CD4-positive, alpha-beta T cell treated with Interferon gamma for 1 hour (primary cell): ENCODE results near the gene UBE3C.
"Not testable (repeated sequence)": the region's sequence is repeated elsewhere in the genome, so short reads cannot be mapped to it uniquely, and the experiment has no call there.

Experiments used
- DNase-seq: peaks from one replicate; pipeline ENCODE4 v3.0.0-alpha.2; 2020

UBE3C gene

DNA sequence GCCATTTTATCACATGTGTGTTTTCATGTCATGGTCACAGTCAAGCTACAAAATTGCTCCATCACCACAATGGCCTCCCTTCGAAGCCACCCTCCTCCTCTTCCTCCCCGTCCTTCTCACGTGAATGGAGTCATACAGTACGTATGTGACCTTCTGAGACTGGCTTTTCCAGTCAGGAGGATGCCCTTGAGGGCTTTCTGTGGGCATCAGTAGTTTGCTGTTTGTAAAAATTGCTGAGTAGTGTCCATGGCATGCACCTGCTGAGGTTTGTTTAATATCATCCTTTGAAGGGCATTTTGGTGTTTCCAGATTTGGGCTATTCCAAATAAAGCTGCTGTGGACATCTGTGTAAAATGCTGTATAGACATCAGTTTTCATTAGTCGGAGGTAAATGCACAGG, 5.9 kb upstream of the UBE3C start:
- no peak for DNase-seq

DNA sequence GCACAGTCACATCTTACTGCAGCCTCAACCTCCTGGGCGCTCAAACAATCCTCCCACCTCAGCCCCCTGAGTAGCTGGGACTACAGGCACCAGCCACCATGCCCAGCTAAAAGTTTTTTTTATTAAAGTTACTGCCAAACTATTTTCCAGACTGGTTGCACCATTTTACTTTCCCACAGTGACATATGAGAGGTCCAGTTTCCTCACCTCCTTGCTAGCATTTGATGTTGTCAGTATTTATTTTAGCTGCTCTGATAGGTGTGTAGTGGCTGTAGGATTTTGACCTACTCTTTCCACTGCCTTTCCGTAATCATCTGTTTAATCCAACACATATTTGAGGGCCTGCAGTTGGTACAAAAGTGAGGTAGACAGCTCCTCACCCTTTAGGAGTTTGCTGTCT, 5.4 kb upstream of the UBE3C start:
- DNase-seq: no peak

DNA sequence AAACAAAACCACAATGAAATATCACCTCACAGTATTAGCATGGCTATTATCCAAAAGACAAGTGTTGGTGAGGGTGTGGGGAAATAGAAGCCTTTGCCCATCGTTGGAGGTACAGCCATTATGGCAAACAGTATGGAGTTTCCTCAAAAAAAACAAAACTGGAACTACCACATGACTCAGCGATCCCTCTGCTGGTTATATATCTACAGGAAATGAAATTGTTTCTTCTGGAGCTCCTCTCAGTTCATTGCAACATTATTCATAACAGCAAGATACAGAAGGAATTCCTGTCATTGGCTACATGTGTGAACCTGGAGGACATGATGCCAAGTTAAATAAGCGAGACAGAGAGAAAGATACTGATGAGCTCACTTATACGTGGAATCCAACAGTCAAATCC, 2.4 kb upstream of the UBE3C start:
- no peak for DNase-seq

DNA sequence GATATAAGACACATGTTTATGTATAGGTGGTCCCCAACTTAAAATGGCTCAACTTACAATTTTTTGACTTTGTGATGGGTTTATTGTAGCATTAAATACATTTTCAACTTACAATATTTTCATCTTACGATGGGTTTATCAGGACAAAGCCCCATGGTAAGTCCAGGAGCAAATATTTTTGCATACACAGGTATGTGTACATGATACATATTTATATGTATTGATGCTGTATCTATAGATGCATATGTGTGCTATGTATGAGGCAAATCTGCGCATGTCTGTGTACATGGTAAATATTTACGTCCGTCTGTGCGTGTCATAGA, 664 bp upstream of the UBE3C start:
- DNase-seq: no peak

DNA sequence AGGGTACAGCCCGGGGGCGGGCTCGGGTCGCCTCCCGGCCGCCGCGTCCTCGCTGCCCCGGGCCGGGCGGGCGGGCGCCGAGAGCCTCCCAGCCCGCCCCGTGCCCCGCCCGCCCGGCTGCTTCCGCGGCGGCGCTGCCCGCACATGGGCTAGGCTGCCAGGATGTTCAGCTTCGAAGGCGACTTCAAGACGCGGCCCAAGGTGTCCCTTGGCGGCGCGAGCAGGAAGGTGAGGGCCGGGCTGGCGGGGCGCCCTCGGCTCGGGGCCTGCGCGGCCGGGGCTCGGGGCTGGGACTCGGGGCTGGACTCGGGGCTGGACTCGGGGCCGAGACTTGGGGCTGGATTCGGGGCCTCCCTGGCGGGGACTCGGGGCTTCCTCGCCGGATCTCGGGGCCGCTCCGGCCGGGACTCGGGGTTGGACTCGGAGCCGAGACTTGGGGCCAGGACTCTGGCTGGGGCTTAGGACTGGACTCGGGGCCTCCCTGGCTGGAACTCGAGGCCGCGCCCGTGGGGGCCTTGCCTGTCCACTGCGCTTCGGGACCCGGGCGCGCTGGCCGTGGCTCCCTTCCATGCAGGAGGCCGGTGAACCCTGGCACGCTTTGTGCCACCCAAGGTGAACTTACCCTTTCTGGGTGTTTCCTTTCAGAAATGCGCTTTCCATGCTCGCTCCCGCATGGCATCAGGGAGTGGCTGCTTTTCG, 534 bp downstream of the UBE3C start:
- peak; percentile 64 for DNase-seq

DNA sequence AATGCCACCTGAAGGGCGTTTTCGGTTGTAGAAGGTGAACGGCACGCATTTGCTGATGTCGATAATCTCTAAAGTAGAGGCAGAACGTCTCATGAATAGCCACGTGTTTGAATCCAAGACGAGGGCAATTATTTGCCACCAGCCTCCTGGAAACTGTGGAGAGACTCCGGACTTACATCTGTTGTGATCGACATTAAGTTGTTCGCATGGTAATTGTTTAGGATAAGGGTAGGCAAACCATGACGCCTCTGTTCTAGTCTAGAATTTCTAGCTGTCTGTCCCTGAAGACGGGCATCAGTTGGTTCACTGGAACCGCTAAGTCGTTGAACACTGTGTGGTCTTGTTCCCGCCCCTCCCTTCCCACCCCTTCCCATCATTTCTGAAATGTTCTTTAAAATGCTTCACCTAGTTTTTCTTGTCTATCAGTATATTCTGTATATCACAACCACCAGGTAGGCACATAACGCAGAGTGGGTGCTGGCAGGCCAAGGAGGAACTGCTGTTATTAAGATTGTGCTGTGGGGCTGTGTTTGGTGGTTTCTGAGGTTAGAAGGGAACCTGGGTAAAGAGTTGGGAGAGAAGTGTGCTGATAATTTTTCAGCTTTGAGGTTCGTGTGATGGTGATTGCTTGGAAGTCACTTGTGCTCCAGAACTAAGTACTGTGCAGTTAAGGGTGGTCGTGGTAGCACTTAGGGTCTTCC, 1.2 kb downstream of the UBE3C start:
- no peak for DNase-seq

DNA sequence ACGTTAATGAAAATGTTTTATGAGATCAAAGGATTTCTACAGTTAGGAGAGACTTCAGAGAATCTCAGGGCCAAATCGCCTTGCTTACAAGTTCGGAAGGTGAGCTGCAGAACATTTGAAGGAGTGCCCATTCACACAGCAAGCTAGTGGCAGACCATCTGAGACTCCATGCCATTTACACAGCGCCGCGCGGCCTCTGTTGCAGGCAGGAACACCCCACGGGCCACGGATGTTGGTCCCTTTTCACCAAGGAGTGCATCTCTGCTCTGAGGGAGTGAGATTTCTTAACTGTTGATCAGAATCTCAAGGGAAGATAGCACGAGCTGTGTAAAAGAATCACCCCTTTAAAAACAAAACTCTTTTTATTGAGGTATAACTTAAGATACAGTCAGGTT, 1.8 kb downstream of the UBE3C start:
- no peak for DNase-seq

DNA sequence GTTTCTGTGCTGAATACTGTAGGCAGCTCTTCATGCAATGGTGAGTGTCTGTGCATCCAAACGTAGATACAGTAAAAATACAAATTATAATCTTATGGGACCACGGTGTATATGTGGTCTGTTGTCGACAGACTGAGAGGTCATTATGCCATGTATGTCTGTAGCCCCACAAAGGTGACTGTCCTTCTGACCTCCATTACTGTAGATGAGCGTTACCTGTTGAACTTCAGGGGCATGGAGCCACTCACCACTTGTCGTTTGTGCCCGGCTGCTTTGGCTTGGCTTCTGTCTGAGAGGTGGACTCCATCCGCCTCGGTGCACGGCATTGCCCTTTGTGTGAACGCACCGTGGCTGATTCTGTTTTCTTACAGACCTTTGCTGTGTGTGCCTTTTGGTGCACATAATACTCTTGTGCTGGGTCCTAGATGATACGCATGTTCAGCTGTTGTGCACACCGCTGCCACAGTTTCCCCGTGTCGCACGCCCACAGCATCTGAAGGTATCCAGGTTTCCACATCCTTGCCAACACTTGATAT, 2.9 kb downstream of the UBE3C start:
- DNase-seq: no peak

DNA sequence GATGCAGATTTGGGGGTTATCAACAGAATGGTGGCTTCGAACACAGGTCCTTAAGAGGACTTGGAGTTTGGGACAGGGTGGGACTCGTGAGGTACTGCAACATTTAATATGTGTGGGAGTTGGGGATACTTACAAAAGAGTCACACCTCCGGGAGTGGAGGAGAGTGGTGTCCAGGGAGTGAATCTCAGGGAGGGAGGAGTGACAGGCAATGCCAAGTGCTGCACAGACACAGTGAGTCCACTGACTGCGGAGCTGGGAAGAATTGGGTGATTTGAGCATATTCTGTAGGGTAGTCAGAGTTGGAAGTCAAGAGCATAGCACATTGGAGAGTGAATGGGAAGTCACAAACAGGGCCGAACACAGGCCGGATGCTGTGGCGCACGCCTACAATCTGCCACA, 5.1 kb downstream of the UBE3C start:
- no peak for DNase-seq

DNA sequence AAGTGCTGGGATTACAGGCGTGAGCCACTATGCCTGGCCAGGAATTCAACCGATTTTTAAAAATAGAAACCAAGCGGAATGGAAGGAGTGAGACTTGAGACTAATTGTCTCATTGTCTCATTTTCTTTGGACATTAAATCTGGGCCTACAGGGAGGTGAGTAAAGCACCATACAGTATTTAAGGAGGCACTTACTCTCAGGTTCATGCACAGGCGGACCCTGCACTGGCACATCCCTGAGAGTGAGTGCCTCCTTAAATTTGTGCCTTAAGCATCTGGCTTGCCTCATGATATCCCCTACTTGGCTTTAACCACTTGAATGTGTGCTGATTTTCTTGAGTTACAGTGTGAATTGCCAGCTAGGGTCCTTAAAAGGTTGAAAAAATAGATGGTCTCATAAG, 10.6 kb downstream of the UBE3C start:
- DNase-seq: no peak

DNA sequence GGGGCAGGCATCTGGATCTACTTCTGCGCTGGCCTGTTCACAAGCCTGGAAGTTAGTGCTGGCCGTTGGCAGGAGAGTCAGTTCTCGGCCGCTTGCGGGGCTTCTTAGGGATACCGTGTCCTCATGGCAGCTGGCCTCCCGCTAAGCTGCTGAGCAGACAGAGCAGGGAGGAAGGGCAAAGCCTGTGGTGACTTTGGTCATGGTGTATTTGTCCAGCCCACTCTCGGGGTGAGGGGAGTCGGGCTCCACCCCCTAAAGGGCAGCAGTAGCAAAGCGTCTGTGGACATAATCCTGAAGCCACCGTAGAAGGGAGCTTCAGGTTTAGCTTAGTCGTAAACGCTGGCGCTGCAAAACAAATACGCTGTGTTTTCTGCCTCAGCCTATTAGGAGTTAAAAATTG, 12.2 kb downstream of the UBE3C start:
- DNase-seq: no peak

DNA sequence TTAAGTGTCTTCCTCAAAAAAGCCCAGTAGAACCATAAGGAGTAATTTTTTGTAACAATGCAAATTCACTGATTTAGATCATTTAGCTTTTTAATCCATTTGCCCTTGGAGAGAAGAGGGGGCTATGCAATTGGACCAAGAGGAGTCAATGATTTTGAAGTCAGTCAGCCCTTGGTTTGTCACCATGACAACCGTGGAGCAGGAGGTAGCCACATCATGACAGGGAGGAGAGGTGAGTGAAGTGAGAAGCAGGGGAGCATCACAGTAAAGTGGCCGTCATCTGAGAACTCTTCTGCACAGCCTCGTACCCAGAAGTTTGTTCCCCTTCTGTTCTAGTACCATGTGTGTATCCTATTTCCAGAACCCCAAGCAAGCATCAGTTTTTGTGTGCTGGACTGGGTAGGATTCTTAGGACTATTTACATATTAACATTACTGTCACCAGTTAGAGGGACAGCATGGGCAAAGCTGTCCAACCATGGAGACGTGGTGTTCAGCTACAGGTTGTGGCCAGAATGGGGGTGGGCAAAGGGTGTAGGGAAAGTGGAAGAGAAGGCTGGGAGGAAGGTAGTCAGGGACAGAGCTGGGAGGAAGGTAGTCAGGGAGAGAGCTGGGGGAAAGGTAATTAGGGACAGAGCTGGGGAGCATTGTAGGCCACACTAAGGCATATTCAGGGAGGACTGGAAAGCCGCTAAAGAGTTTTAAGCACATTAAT, 13.1 kb downstream of the UBE3C start:
- DNase-seq: no peak

DNA sequence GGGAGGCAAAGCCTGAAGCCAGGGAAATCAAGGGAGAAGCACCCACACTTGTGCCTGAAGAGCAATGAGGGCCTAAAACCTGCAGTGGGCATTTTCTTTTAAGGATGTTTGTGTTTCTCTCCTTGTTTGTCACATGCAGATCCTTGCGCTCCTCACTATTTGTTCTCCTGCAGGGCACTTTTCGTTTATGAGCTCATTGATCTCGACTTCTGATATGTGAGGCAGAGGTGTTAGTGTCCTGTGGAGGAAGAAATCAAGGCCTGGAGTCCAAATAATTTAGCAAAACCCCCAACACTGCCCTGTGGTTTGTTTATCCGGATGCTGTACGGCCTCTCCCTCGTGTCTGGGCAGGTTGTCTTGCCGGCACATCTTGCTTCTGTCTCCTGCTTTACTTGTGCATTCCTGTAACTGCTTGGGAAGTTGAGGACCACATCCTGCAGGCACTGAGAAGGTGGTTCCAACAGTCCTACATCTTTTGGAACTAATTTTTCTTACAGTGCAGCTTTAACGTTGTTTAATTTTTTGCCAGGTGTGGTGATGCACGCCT, 13.7 kb downstream of the UBE3C start:
- DNase-seq: no peak

DNA sequence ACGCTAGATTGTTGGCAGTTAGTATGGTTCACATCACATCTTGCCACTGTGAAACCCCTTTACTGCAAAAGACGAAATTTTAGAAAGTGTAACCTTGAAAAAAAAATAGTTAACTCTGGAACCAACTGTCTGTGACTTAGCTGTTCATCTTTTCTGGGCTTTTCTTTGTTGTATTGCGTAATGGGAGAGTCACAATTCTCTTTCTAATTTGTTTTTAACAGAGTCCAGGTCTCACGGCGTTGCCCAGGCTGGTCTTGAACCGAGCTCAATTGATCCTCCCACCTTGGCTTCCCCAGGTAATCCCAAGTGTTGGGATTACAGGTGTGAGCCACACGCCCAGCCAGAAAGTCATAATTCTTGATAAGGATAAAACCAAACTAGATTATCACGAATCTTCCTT, 14.5 kb downstream of the UBE3C start:
- no peak for DNase-seq

DNA sequence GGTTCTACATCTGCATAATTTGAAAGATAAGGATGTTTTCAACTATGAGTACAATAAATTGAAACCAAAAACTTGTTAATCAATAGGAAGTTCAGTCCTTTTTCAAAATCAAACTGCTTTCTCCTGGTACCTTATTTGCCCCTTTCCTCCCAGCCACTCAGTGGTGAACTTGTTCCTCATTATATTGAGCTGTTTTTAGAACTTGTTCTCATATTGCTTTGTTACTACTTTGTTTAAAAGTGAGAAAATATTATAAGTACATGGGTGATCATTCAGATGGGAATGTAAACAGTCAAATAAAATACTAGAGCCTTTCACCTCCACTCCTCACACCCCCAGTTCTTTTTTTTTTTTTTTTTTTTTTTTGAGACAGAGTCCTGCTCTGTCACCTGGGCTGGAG, 17.2 kb downstream of the UBE3C start:
- no peak for DNase-seq

DNA sequence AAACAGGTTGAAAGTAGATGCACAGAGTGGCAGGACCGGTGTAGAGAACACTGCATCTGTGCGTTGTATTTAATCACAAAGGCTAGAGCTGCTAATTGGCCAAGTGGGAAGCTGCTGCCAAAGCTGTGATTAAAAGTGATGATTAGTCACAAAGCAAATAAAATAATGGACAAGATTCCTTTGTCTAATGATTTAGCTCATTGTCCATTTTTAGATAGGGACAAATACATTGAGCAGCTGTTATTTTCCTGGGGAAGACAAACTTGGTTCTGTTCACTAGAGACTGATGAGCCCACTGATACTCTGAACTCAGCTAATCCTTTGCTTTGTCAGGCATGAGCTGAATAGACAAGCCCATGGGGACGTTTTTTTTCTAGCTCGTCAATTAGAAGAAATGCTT, 19.7 kb downstream of the UBE3C start:
- no peak for DNase-seq

DNA sequence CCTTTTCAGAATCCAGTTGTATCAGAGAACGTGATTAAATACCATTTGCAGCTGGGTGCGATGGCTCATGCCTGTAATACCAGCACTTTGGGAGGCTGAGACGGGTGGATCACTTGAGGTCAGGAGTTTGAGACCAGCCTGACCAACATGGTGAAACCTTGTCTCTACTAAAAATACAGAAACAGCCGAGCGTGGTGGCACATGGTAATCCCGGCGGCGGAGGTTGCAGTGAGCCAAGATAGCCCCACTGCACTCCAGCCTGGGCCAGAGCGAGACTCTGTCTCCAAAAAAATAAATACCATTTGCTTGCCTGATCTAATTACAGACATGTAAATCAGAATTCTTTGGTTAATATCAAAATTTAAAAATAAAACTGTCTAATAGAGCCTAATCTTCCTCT, 20.8 kb downstream of the UBE3C start:
- DNase-seq: not testable (repeated sequence)

DNA sequence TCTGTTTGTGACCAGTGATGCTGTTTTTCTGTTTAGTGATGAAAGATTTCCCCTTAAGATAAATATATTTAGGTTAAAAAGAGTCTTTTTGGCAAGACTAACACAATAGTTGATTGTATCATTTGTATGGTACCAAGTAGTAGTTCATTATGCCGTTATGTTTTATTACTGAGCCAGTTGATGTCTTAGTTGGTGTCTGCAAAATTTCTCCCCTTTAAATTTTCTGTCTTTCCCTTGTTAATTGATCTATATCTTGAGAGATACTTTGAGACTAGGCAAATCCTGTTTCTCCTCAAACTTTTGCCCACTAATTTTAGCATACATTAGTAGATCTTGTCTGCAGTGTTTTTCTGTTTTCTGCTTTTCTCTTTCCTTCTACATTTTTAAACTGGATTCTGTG, 21.7 kb downstream of the UBE3C start:
- DNase-seq: no peak

DNA sequence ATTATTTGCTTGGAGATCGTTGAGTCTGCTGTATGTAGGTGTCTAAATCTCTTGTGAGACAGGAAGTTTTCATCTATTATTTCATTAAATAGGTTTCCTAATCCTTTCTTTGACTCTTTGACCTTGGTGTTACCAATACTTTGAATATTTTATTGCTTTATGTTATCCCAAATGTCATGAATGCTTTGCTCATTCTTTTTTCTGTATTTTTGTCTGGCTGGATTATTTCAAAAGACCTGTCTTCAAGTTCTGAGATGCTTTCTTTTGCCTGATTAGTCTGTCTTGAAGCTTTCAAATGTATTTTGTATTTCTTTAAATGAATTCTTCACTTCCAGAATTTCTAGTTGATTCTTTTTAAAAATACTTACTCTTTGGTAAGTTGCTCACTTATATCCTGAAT, 27.3 kb downstream of the UBE3C start:
- no peak for DNase-seq

DNA sequence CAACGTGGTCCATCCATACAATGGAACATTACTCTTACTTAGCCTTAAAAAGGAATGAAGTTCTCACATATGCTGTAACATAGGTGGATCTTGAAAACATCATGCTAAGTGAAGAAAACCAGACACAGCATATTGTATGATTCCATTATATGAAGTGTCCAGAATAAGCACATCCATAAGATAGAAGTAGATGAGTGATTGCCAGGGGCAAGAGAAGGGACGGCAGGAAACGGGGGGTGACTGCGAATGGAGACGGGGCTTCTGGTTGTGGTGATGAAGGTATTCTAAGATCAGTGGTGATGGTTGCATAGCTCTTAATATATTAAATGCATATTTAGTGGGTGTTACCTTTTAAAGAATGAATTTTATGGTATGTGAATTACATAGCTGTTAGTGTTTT, 29.8 kb downstream of the UBE3C start:
- DNase-seq: no peak

DNA sequence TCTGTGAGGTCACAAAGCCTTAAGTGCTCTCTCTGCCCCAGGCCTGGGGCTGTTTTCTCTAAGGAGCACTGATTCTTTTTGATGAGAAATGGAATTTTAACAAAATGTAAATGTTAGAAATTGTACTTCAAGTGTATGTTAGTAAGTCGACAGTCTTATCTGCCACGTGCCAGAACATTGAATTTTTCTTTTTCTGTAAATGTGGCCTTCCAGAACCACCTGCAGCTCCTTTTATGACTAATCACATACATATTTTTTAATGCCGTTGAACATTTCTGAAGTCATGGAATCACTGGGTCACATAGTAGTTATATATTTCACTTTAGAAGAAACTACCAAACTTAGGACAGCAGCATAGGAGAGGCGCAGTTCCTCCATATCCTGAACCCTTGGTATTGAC, 38.0 kb downstream of the UBE3C start:
- no peak for DNase-seq

DNA sequence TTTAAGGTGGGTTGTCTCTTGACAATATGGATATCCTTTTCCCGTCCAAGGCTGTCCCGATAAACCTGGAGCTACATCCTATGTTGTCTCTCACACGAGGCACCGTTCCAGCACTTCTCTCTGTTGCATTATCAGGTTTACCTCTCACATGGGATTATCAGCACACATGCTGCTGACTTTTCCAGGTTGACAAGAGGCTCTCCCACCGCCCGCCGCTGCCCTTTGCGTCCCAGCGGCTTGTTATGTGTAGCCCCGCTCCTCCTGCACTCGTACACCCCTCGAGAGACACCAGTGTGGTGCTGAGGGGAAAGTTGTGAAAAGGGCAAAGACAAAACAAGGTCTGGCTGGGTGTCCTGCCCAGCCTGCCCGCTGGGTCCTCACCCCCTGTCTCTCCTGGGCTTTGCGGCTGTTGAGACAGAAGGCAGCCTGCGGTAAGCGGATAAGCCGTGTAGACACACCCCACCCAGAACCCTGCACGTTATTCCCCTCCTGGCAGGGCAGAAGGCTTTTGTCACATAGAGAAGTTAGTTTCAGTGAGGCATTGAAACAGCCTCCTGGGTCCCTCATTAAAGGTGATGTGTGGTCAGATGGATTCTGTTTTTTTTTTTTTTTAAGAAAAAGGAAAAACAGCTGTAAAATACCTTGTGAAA, 38.7 kb downstream of the UBE3C start:
- no peak for DNase-seq

DNA sequence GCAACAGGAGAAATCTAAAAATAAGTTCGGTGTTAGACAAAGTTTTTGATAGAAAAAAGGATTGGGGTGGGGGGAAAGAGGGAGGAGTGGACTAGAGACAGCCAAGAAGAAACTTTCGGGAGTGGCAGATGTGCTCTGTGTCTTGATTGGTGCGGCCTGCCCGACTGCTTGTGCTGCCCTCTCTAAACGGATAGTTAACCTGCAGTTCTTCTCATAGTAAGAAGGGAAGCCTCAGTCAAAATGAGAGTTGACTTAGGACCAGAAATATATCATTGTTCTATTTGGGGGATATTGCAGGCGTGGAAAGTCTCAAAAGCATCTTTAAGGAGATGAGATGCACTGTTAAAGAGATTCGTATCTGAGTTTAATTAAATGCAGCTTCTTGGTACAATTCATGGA, 39.3 kb downstream of the UBE3C start:
- no peak for DNase-seq
